Ishikawa (cell line): ENCODE data around the gene TMPRSS11A.

Experiments used
- EP300 ChIP-seq: IDR thresholded peaks from 2 replicates; pipeline ENCODE4 v1.6.1; 2012; ENCODE audit warnings: borderline replicate concordance
- MAX ChIP-seq: IDR thresholded peaks from 2 replicates; pipeline ENCODE4 v1.6.1; 2012

- TF ChIP-seq MAX (no peak), EP300 (no peak)
Measured at GRCh38 chr4:67940506-67940905, 22.8 kb downstream of the TMPRSS11A start.
